Uterus (tissue), 4 donors: Measurements from ENCODE around the gene ZNF273. TPM values are rescaled to one million over a fixed set of nuclear protein-coding genes. Genes with fewer than 3 reads are reported as not detected.

Experiments
- DNase-seq, 2 donors: peaks; one replicate each; pipeline ENCODE4 v3.0.0-alpha.2; 2019 to 2020
- H3K27ac ChIP-seq, 2 donors: fragments of 200-600 bp; sonication (generic); 1 replicate in 1 of 2; 2 replicates in 1 of 2; pipeline ENCODE4 v1.5.1; 2016 to 2018
- H3K27me3 ChIP-seq, 2 donors: fragments of 200-600 bp; sonication (generic); one replicate each; pipeline ENCODE4 v1.5.1; 2018 to 2019; ENCODE audit warnings: control low read depth in 1 of 2
- H3K36me3 ChIP-seq, 2 donors: fragments of 200-600 bp; sonication (generic); one replicate each; pipeline ENCODE4 v1.5.1; 2019; ENCODE audit warnings: control low read depth in 1 of 2
- H3K4me1 ChIP-seq, 2 donors: fragments of 200-600 bp; sonication (generic); one replicate each; pipeline ENCODE4 v1.5.1; 2018 to 2019; ENCODE audit warnings: control low read depth in 1 of 2
- H3K4me3 ChIP-seq, 2 donors: fragments of 200-600 bp; sonication (generic); 1 replicate in 1 of 2; 2 replicates in 1 of 2; pipeline ENCODE4 v1.5.1; 2018 to 2019; ENCODE audit warnings: mild to moderate bottlenecking in 1 of 2
- H3K9me3 ChIP-seq, 2 donors: fragments of 200-600 bp; sonication (generic); one replicate each; pipeline ENCODE4 v1.5.1; 2019; ENCODE audit warnings: control low read depth in 1 of 2
- POLR2A ChIP-seq, 2 donors: fragments of 450-650 bp; IDR thresholded peaks; one replicate each; pipeline ENCODE4 v1.6.1; 2016; ENCODE audit warnings: antibody characterized with exemption in 2 of 2, mild to moderate bottlenecking in 1 of 2, moderate library complexity in 1 of 2
- intact Hi-C: fragments of 100-400 bp; cut with DNase I; formaldehyde crosslinking; loops from one replicate; pipeline ENCODE4 v1.15.1; 2023; ENCODE audit warnings: low total_unique reads
- total RNA-seq, 4 donors: library from RNA; depleted of rRNA in 3 of 4; stranded (reverse); fragments of >200 nt in 3 of 4; gene quantifications; one replicate each; pipeline versions ENCODE4 v1.1.0 to v1.2.4, GENCODE V29; 2014 to 2023
- TF ChIP-seq, protein P1 (sequence below), 4 experiments: fragments of 200-600 bp in 2 of 4; fragments of 450-650 bp in 2 of 4; sonication (generic) in 2 of 4; IDR thresholded peaks; one replicate each; pipeline ENCODE4 v1.5.1; 2016 to 2019; ENCODE audit warnings: antibody characterized with exemption in 4 of 4, mild to moderate bottlenecking in 2 of 4, moderate library complexity in 1 of 4
- donor health status: DM: yes; HTN: yes; CAD: no.

The ZNF273 gene
- total RNA-seq, 4 donors from 2014 or later: 1.5 to 21.8 (median 8.0) TPM

DNA sequence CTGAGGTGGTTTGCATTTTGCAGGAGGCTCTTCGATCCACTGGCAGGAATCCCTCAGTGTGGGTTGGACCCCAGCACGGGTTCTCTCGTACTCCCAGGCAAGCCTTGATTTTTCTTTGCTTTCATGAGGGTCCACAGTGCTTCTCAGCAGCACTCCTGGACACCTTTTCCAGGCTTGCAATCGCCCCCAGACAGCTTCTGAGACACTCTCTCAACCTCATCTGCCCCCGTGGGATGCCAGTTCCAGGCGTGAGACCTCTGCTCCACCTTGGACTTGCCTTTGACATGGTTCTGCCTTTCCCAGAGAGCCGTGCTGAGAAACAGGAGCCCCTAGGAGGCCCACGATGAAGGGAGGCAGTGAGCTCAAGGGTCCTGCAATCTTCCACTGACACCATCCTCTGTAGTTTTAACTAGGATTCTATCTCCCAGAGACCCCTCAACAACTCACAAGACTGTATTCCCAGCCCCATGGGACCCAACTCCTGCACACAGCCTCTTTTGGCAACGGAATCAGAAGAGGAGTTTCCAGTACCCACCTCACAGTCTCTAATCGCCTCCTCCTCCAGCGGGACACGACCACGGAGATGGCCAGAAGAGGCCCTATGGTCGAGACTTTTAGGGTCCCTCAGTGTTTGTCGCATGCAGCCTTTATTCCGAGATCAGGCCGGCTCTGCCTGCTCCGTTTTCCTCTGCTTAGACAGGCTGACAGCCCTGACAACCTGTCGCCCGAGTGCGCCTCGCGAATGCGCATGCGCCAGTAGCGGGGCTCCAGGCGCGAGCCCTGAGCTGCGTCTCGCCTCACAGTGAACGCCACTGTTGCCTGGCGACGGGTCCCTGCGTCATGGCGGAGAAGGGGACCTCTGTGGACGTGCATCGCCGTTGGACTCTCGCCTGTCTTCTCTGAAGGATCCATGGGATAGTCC is 26.0 kb upstream of the ZNF273 start:
- Histone ChIP-seq H3K36me3 (no peaks in the 10 kb centered on the region), H3K4me1 (no peaks in the 10 kb centered on the region), H3K27ac (no peak overlapping the region), H3K9me3 (no peaks in the 10 kb centered on the region), H3K27me3 (peaks cover 0 to 3% of the 10 kb centered on the region in 2 donors), H3K4me3 (no peak overlapping the region)
- DNase-seq: no peak
- intact Hi-C loops: no loop called here
- no peak for TF ChIP-seq POLR2A (IDR thresholded peaks at IDR 0.05)
- TF ChIP-seq, protein P1, sequence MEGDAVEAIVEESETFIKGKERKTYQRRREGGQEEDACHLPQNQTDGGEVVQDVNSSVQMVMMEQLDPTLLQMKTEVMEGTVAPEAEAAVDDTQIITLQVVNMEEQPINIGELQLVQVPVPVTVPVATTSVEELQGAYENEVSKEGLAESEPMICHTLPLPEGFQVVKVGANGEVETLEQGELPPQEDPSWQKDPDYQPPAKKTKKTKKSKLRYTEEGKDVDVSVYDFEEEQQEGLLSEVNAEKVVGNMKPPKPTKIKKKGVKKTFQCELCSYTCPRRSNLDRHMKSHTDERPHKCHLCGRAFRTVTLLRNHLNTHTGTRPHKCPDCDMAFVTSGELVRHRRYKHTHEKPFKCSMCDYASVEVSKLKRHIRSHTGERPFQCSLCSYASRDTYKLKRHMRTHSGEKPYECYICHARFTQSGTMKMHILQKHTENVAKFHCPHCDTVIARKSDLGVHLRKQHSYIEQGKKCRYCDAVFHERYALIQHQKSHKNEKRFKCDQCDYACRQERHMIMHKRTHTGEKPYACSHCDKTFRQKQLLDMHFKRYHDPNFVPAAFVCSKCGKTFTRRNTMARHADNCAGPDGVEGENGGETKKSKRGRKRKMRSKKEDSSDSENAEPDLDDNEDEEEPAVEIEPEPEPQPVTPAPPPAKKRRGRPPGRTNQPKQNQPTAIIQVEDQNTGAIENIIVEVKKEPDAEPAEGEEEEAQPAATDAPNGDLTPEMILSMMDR (IDR thresholded peaks at IDR 0.05): no peak

DNA sequence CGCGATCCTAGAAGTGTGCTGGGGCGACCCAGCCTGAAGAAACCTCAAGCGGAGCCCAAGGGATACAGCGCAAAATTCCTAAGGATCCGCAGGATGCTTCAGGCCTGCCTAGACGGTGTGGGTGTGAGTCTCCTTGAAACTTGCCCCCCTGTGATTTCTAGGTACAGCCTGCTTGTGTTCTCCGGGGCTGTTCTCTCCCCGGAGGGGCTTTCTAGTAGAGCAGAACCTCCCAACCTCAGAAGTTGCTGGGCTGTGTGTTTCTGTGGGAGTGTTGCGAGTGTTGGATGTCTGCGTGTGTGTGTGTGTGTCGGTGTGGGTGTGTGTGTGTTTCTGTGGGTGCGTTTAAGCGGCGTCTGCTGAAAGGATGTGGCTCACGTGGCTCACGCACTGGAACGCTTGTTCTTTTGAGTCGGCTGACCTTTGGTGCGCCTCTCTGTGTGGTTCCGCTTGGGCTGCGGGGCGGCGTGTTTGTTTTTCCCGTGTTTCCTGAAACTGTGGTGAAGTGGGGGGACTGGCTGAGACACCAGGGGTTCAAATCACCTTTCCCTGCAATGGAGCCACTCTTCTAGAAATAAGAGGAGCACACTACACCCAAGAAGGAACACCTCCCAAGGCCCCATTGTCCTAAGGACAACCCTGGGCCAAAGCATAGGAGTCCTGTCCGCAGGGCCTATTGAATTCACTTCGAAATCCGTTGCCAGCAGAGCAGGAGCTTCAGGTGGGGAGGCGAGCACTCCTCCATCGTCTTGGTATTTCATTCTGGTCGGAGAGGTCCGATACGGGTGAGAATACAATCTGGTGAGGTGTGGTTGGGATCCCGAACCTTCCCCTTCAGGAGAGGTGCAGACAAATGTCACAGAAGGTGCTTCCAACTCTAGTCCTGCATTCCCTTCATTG is 25.1 kb upstream of the ZNF273 start:
- Histone ChIP-seq H3K27ac (no peak overlapping the region), H3K27me3 (peaks cover 0 to 3% of the 10 kb centered on the region in 2 donors), H3K36me3 (no peaks in the 10 kb centered on the region), H3K4me1 (no peaks in the 10 kb centered on the region), H3K4me3 (no peak overlapping the region), H3K9me3 (no peaks in the 10 kb centered on the region)
- intact Hi-C loops: no loop called here
- DNase-seq: no peak
- no peak for TF ChIP-seq POLR2A (IDR thresholded peaks at IDR 0.05)
- TF ChIP-seq, protein P1 (IDR thresholded peaks at IDR 0.05): no peak

DNA sequence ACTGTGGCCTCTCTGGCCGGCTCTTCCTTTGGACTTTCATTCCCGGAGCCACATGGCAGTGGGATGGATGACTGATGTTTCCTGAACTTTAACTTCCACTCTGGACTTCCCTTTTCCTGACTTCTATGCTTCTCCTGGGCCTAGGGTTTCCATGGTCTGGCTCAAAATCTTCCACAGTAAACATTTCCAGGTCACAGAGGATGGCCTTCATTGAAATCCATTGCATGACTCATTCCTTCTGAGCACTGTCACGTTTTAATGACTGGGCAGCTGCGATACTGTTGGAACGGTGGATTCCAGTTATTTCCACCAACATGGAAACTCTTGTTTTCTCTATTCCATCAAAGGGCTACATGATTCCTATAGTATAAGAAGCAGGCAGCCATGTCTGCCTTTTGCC is 24.4 kb upstream of the ZNF273 start:
- intact Hi-C loops: no loop called here
- H3K27ac ChIP-seq: no peak overlapping the region
- TF ChIP-seq POLR2A (IDR thresholded peaks at IDR 0.05): no peak
- TF ChIP-seq, protein P1 (IDR thresholded peaks at IDR 0.05): no peak

DNA sequence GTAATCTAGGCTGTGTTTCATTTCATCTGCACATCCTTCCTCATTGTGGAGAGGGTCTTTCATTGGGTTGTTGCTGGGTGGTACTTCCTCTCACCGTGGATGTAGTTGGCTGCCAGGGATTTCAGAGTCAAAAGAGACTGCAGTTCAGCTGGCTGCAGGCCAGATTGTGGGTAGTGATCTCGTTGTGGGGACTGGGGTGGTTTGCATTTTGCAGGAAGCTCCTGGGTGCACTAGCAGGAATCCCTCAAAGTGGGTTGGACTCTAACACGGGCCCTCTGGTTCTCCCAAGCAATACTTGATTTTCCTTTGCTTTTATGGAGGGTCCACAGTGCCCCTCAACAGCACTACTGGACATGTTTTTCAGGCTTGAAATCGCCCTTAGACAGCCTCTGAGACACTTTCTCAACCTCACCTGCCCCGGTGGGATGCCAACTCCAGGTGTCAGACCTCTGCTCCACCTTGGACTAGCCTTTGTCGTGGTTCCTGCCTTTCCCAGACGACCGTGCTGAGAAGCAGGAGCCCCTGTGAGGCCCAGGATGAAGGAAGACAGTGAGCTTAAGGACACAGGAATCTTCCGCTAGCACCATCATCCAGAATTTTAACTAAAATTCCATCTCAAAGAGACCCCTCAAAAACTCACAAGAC is 23.9 kb upstream of the ZNF273 start:
- Histone ChIP-seq H3K4me3 (no peak overlapping the region), H3K27ac (no peak overlapping the region), H3K4me1 (no peaks in the 10 kb centered on the region), H3K27me3 (peaks cover 0 to 3% of the 10 kb centered on the region in 2 donors), H3K9me3 (no peaks in the 10 kb centered on the region), H3K36me3 (no peaks in the 10 kb centered on the region)
- no peak for TF ChIP-seq POLR2A (IDR thresholded peaks at IDR 0.05)
- TF ChIP-seq, protein P1 (IDR thresholded peaks at IDR 0.05): no peak
- intact Hi-C loops: no loop called here
- DNase-seq: no peak

More for the DNA sequence above, 24.4 kb upstream of the ZNF273 start:
- Histone ChIP-seq H3K36me3 (no peaks in the 10 kb centered on the region), H3K4me1 (no peaks in the 10 kb centered on the region), H3K4me3 (no peak overlapping the region), H3K27me3 (peaks cover 0 to 3% of the 10 kb centered on the region in 2 donors), H3K9me3 (no peaks in the 10 kb centered on the region)
- no peak for DNase-seq
